Nephron progenitor cell (in vitro differentiated cells): ENCODE measurements around the gene FOXD2.
A peak's percentile ranks its signal among the peaks of the same experiment; 100 is the strongest.

ENCODE experiments used
- DNase-seq: peaks from one replicate; pipeline ENCODE4 v3.0.0; 2021
- H3K27ac Mint-ChIP-seq: 2 replicates; pipeline ENCODE4 v1.8.0; 2021; ENCODE audit warnings: mild to moderate bottlenecking, moderate library complexity, mixed read lengths
- H3K27me3 Mint-ChIP-seq: 2 replicates; pipeline ENCODE4 v1.8.0; 2021; ENCODE audit warnings: mild to moderate bottlenecking, low read depth, mixed read lengths; ENCODE audit not compliant: poor library complexity
- H3K36me3 Mint-ChIP-seq: 2 replicates; pipeline ENCODE4 v1.8.0; 2021; ENCODE audit warnings: low read depth, mixed read lengths
- H3K4me1 Mint-ChIP-seq: 2 replicates; pipeline ENCODE4 v1.8.0; 2021; ENCODE audit warnings: mixed read lengths
- H3K4me3 Mint-ChIP-seq: 2 replicates; pipeline ENCODE4 v1.8.0; 2021; ENCODE audit warnings: mild to moderate bottlenecking, moderate library complexity, mixed read lengths
- H3K9me3 Mint-ChIP-seq: 2 replicates; pipeline ENCODE4 v1.8.0; 2021; ENCODE audit warnings: mild to moderate bottlenecking, moderate library complexity, mixed read lengths
- TF ChIP-seq, protein P1 (sequence below): fragments of 200-600 bp; sonication (generic); IDR thresholded peaks from 2 replicates; pipeline ENCODE4 v1.5.0; 2021; ENCODE audit warnings: antibody characterized with exemption

FOXD2 gene

DNA sequence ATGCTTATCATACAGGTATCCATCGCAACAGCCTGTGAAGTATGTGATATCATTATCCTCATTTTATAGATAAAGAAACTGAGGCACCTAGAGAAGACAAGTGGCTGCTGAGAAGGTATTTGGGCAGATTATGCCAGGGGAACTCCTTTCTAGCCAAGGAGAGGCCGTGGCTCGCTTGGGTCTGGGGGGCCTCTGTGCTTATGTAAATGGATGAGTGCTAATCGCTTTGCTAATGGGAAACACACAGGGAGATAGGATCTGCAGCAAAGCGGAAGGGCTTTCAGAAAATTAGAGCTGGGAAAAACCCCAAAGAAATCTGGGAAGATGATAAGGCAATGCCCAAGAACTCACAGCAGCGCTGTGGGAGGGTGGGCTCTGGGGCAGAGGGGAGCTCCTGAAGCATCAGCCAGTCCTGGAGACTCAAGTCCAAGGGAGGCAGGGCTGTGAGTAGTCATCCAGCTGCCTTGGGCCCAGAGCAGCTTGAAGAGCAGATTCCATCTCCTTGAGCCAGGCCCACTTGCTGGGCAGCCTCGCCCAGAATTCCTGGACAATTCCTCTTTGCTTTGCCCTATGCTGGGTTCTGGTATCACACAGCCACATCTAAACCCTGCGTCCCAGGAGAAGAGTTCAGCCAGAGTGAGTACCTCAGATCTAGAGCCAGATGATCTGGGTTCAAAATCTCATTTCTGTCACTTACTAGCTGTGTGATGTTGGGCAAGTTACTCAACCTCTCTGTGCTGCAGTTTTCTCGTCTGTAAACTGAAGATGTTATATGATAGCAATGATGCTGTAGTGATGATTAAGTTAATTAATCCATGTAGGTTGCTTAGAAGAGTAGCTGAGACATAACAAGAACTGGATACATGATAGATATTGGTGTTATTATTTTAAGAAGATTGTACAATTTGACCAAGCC is 36.7 kb downstream of the FOXD2 start:
- Mint-ChIP-seq H3K27me3 (peaks cover 46% of the 10 kb centered on the region), H3K27ac (no peak overlapping the region), H3K4me3 (no peak overlapping the region), H3K9me3 (peaks cover 3% of the 10 kb centered on the region), H3K4me1 (peaks cover 55% of the 10 kb centered on the region), H3K36me3 (no peaks in the 10 kb centered on the region)
- no peak for DNase-seq
- TF ChIP-seq, protein P1, sequence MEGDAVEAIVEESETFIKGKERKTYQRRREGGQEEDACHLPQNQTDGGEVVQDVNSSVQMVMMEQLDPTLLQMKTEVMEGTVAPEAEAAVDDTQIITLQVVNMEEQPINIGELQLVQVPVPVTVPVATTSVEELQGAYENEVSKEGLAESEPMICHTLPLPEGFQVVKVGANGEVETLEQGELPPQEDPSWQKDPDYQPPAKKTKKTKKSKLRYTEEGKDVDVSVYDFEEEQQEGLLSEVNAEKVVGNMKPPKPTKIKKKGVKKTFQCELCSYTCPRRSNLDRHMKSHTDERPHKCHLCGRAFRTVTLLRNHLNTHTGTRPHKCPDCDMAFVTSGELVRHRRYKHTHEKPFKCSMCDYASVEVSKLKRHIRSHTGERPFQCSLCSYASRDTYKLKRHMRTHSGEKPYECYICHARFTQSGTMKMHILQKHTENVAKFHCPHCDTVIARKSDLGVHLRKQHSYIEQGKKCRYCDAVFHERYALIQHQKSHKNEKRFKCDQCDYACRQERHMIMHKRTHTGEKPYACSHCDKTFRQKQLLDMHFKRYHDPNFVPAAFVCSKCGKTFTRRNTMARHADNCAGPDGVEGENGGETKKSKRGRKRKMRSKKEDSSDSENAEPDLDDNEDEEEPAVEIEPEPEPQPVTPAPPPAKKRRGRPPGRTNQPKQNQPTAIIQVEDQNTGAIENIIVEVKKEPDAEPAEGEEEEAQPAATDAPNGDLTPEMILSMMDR = no peak

DNA sequence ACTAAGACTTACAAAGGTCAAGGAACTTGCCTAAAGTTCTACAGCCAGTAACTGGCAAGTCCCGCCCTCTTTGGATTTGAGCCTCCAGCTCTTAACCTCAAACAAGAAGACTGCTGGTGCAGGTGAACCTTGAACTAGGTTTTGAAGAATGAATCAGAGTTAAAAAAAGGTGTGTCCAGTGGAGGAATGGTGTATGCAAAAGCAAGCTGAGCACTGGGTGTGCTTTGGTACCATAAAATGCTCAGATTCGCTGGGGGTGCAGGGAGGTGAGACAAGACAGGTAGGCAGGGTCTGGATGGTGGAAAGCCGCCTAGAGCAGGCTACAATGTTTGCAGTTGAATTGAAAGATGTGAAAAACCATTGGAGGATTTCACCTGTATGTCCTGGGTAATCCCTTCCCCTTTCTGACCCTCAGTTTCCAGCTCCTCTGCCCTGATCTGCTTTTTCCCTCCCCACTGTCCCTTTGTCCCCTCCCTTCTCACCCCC is 39.8 kb downstream of the FOXD2 start:
- DNase-seq = no peak
- Mint-ChIP-seq H3K4me3 (peak overlapping the region; percentile 34), H3K4me1 (peaks cover 75% of the 10 kb centered on the region), H3K9me3 (peaks cover 3% of the 10 kb centered on the region), H3K27ac (no peak overlapping the region), H3K27me3 (peaks cover 38% of the 10 kb centered on the region), H3K36me3 (no peaks in the 10 kb centered on the region)
- TF ChIP-seq, protein P1 = no peak

DNA sequence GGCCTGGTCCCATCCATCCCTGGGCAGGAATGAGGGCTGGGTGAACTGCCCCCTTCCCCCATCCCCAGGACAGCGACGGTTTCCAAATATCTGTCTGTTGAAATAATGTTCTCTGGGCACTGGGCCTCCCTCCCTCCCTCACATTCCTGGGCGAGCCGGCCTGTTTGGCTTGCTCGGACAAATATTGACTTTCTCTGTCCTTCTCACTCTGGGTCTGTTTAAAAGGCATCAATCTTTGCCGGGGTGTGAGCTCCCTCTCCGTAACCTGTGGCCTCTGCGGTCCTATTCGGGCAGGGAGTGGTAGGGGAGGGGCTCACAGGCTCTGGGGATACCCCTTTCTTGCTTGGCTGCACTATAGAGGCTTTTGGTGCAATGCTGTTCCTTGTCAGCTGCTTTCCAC is 40.2 kb downstream of the FOXD2 start:
- TF ChIP-seq, protein P1 = no peak
- no peaks in the 10 kb centered on the region for H3K36me3 Mint-ChIP-seq
- H3K27ac Mint-ChIP-seq = peak overlapping the region; percentile 95
- H3K4me1 Mint-ChIP-seq = peaks cover 79% of the 10 kb centered on the region
- peaks cover 3% of the 10 kb centered on the region for H3K9me3 Mint-ChIP-seq
- H3K4me3 Mint-ChIP-seq = peak overlapping the region; percentile 34
- peak; percentile 52 for DNase-seq
- H3K27me3 Mint-ChIP-seq = peaks cover 34% of the 10 kb centered on the region

DNA sequence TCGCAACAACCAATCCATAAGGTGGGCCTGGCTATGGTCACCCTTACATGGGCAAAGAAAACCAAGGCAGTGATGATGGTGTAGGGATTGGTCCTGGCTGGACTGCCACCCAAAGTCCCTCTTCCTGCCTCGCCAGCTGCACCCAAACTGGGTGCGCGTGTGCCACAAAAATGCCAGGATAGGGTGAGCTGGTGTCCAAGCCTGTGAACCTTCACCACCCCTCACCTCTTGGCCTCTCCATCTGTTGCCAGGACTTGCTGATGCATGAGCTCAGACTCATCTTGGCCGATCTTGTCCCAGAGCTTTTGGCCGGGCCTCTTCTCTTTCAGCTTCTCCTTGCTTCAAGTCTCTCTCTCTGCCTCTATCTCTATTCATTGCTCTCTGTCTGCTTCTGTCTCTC is 41.8 kb downstream of the FOXD2 start:
- H3K4me3 Mint-ChIP-seq = no peak overlapping the region
- peaks cover 87% of the 10 kb centered on the region for H3K4me1 Mint-ChIP-seq
- H3K36me3 Mint-ChIP-seq = no peaks in the 10 kb centered on the region
- H3K9me3 Mint-ChIP-seq = peaks cover 3% of the 10 kb centered on the region
- H3K27me3 Mint-ChIP-seq = peaks cover 33% of the 10 kb centered on the region
- TF ChIP-seq, protein P1 = no peak
- DNase-seq = no peak
- no peak overlapping the region for H3K27ac Mint-ChIP-seq

DNA sequence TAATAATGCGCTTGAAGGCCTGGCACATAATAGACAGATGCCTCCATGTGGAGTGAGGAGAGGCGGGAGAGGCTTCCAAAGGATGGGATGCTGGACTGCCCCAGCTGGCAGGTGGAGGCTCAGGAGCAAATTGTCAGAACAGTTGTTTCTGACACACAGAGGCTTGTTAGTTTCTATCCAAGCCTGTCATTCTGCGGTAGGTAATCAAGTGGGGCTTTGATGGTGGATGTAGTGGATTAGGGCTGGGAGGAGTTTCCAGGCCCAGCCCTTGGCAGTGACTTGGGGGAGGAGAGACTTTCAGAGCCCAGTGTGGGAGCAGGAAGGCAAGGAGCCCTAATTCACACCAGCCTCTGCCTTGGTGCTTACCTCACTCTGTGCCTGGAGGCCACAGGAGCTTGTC is 44.1 kb downstream of the FOXD2 start:
- Mint-ChIP-seq H3K4me1 (peaks cover 69% of the 10 kb centered on the region), H3K9me3 (peaks cover 3% of the 10 kb centered on the region), H3K36me3 (no peaks in the 10 kb centered on the region), H3K27me3 (peaks cover 32% of the 10 kb centered on the region), H3K4me3 (no peak overlapping the region), H3K27ac (no peak overlapping the region)
- TF ChIP-seq, protein P1 = no peak
- DNase-seq = no peak
